OCI-LY3 (cell line): ENCODE data around the gene MYO5A.
"Not testable (repeated sequence)": the region's sequence is repeated elsewhere in the genome, so short reads cannot be mapped to it uniquely, and the experiment has no call there.

ENCODE experiments used
- H2AFZ ChIP-seq: fragments of 200-600, 300-600 bp; shearing (Covaris generic); 2 replicates; pipeline ENCODE4 v1.6.0; 2014; ENCODE audit warnings: antibody characterized with exemption, low read depth, low read length
- H3K27ac ChIP-seq: fragments of 200-600, 300-600 bp; sonication (generic); 2 replicates; pipeline ENCODE4 v1.5.1; 2014; ENCODE audit warnings: mild to moderate bottlenecking, low read length, moderate library complexity, mixed read lengths
- H3K27me3 ChIP-seq: fragments of 200-600, 300-600 bp; sonication (generic); 2 replicates; pipeline ENCODE4 v1.6.1; 2014; ENCODE audit warnings: low read depth, low read length, mixed read lengths
- H3K36me3 ChIP-seq: fragments of 200-600, 300-600 bp; sonication (generic); replicated peaks from 2 replicates; pipeline ENCODE3; 2014; ENCODE audit warnings: low read depth, low read length, mixed read lengths
- H3K4me1 ChIP-seq: fragments of 300-600, 200-600 bp; sonication (generic); 2 replicates; pipeline ENCODE4 v1.6.1; 2014; ENCODE audit warnings: low read length, mixed read lengths
- H3K4me2 ChIP-seq: fragments of 200-600, 300-600 bp; sonication (generic); 2 replicates; pipeline ENCODE4 v1.6.1; 2014; ENCODE audit warnings: low read length, mixed read lengths
- H3K4me3 ChIP-seq: fragments of 300-600, 200-600 bp; sonication (generic); 2 replicates; pipeline ENCODE4 v1.5.1; 2014; ENCODE audit warnings: antibody characterized with exemption, mild to moderate bottlenecking, low read length, moderate library complexity
- H3K79me2 ChIP-seq: fragments of 300-600, 200-600 bp; shearing (Covaris generic); 2 replicates; pipeline ENCODE4 v1.6.1; 2014; ENCODE audit warnings: mild to moderate bottlenecking, low read length, mixed read lengths
- H3K9ac ChIP-seq: fragments of 300-600, 200-600 bp; shearing (Covaris generic); 2 replicates; pipeline ENCODE4 v1.6.0; 2014; ENCODE audit warnings: mild to moderate bottlenecking, low read length, moderate library complexity
- H3K9me3 ChIP-seq: fragments of 200-600, 300-600 bp; shearing (Covaris generic); 2 replicates; pipeline ENCODE4 v1.6.1; 2014; ENCODE audit warnings: low read length, mixed read lengths; ENCODE audit not compliant: insufficient read depth
- H4K20me1 ChIP-seq: fragments of 200-600, 300-600 bp; sonication (generic); 2 replicates; pipeline ENCODE4 v1.6.1; 2016; ENCODE audit warnings: low read length, mixed read lengths; ENCODE audit not compliant: insufficient read depth
- CTCF ChIP-seq: fragments of 200-600, 300-600 bp; sonication (generic); IDR thresholded peaks from 2 replicates; pipeline ENCODE4 v1.5.1; 2014; ENCODE audit warnings: antibody characterized with exemption, low read length, low read depth
- EZH2phosphoT487 ChIP-seq: fragments of 200-600 bp; shearing (Covaris generic); IDR thresholded peaks from 2 replicates; pipeline ENCODE4 v1.6.1; 2018; ENCODE audit warnings: antibody characterized with exemption, mixed run types, low read depth

MYO5A gene

DNA sequence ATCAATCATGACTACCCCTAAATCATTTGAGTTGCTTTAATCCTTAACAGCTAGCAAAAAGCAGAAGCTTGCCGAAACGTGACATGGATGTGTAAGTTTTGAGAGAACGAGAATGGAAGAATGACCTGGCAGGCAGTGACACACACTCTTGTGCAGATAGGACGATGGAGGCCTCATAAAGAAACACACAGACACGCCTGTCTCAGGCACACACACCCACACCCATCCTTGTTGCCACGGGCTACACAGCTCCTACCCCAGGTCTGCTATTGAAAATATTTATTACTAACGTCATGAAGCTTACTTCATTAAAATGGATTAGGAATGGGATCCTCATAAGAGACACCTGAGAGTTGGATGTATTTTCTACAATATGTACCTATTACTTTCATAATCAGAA, 241.6 kb downstream of the MYO5A start:
- Histone ChIP-seq H3K27me3 (no peaks in the 10 kb centered on the region), H2AFZ (no peak overlapping the region), H4K20me1 (no peaks in the 10 kb centered on the region), H3K9ac (no peak overlapping the region), H3K27ac (no peak overlapping the region), H3K4me1 (peaks cover 30% of the 10 kb centered on the region), H3K4me3 (no peak overlapping the region), H3K9me3 (no peaks in the 10 kb centered on the region), H3K79me2 (no peaks in the 10 kb centered on the region), H3K36me3 (no peaks in the 10 kb centered on the region), H3K4me2 (no peak overlapping the region)
- TF ChIP-seq EZH2phosphoT487 (no peak), CTCF (no peak)

DNA sequence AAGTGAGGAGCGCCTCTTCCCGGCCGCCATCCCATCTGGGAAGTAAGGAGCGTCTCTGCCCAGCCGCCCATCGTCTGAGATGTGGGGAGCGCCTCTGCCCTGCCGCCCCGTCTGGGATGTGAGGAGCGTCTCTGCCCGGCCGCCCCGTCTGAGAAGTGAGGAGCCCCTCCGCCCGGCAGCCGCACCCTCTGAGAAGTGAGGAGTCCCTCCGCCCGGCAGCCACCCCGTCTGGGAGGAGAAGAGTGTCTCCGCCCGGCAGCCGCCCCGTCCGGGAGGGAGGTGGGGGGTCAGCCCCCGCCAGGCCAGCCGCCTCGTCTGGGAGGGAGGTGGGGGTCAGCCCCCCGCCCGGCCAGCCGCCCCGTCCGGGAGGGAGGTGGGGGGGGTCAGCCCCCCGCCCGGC, 242.7 kb downstream of the MYO5A start:
- not testable (repeated sequence) for H3K36me3 ChIP-seq

GRCh38 chr15:52284164-52284563, 244.5 kb downstream of the MYO5A start:
- H3K27ac ChIP-seq = no peak overlapping the region
- TF ChIP-seq EZH2phosphoT487 = no peak
- TF ChIP-seq CTCF = no peak
- no peaks in the 10 kb centered on the region for H3K9me3 ChIP-seq
- H3K27me3 ChIP-seq = no peaks in the 10 kb centered on the region
- H3K36me3 ChIP-seq = no peaks in the 10 kb centered on the region
- no peak overlapping the region for H3K4me3 ChIP-seq
- H2AFZ ChIP-seq = no peak overlapping the region
- peaks cover 2% of the 10 kb centered on the region for H3K4me1 ChIP-seq
- no peaks in the 10 kb centered on the region for H3K79me2 ChIP-seq
- no peaks in the 10 kb centered on the region for H4K20me1 ChIP-seq
- no peak overlapping the region for H3K9ac ChIP-seq
- H3K4me2 ChIP-seq = no peak overlapping the region

More for the DNA sequence above, 242.7 kb downstream of the MYO5A start:
- H3K4me1 ChIP-seq = peaks cover 19% of the 10 kb centered on the region
- not testable (repeated sequence) for H3K79me2 ChIP-seq, H3K9ac ChIP-seq, H3K27me3 ChIP-seq, H3K9me3 ChIP-seq, H2AFZ ChIP-seq, H3K4me2 ChIP-seq, H3K27ac ChIP-seq, H3K4me3 ChIP-seq, H4K20me1 ChIP-seq

- TF ChIP-seq CTCF (no peak), EZH2phosphoT487 (no peak)
- no peak overlapping the region for H3K27ac ChIP-seq
These were observed 245.4 kb downstream of the MYO5A start for GRCh38 chr15:52283281-52283680.

GRCh38 chr15:52282418-52282817, 246.3 kb downstream of the MYO5A start:
- H3K9me3 ChIP-seq = no peaks in the 10 kb centered on the region
- H4K20me1 ChIP-seq = no peaks in the 10 kb centered on the region
- no peaks in the 10 kb centered on the region for H3K79me2 ChIP-seq
- no peaks in the 10 kb centered on the region for H3K27me3 ChIP-seq
- H3K4me3 ChIP-seq = no peak overlapping the region
- H3K4me2 ChIP-seq = no peak overlapping the region
- H3K36me3 ChIP-seq = no peaks in the 10 kb centered on the region
- no peak overlapping the region for H2AFZ ChIP-seq
- H3K9ac ChIP-seq = no peak overlapping the region
- TF ChIP-seq EZH2phosphoT487 = no peak
- no peak for TF ChIP-seq CTCF
- H3K27ac ChIP-seq = no peak overlapping the region
- no peaks in the 10 kb centered on the region for H3K4me1 ChIP-seq

More at GRCh38 chr15:52283281-52283680, 245.4 kb downstream of the MYO5A start:
- no peaks in the 10 kb centered on the region for H3K79me2 ChIP-seq
- no peaks in the 10 kb centered on the region for H3K4me1 ChIP-seq
- no peaks in the 10 kb centered on the region for H3K9me3 ChIP-seq
- H3K27me3 ChIP-seq = no peaks in the 10 kb centered on the region
- H3K4me3 ChIP-seq = no peak overlapping the region
- no peak overlapping the region for H2AFZ ChIP-seq
- H4K20me1 ChIP-seq = no peaks in the 10 kb centered on the region
- H3K4me2 ChIP-seq = no peak overlapping the region
- no peaks in the 10 kb centered on the region for H3K36me3 ChIP-seq
- H3K9ac ChIP-seq = no peak overlapping the region
